Activated CD8-positive, alpha-beta memory T cell treated with anti-CD3 and anti-CD28 coated beads for 24 hours (primary cell): ENCODE results near the gene ANAPC15.

Experiments
- DNase-seq: peaks from one replicate; pipeline ENCODE4 v3.0.0-alpha.2; 2020

Gene ANAPC15

DNA sequence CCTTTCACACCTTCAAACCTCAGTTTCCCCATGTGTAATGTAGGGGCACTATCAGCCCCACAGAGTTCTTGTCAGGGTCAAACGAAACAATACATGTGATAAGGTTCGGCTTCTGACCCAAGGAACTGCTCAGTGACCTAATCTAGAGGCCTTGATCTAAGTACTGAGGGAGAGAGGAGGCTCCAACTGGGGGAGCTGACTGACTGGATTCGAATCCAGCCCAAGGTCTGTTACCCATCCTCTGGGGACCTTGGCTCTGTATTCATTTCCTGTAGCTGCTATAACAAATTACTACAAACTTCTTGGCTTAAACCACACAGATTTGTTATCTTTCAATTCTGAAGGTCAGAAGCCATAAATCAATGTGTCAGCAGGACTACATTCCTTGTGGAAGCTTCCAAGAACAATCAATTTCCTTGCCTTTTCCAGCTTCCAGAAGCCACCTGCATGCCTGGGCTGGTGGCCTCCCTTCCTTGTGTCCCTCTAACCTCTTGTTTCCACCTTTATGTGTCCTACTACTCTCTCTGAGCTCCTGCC, 10.7 kb upstream of the ANAPC15 start:
- DNase-seq: no peak

GRCh38 chr11:72122607-72123006, 10.1 kb upstream of the ANAPC15 start:
- DNase-seq: no peak

DNA sequence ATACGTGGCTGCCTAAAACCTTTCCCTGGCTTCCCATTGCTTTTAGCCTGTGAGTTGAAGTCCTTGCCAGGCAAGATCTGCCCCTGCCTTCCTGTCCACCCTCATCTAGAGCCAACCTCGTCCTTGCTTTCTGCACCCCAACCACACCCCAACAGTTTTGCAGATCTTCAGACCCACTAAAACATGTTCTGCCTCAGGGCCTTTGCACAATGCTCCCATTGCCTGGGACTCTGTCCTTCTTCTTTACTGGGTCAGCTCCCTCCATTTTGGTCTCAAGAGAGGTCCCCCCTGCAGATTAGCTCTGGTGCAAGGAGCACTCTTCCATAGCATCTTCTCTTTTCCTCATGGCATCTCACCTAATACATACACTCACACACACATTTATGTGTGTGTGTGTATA, 8.4 kb upstream of the ANAPC15 start:
- no peak for DNase-seq

DNA sequence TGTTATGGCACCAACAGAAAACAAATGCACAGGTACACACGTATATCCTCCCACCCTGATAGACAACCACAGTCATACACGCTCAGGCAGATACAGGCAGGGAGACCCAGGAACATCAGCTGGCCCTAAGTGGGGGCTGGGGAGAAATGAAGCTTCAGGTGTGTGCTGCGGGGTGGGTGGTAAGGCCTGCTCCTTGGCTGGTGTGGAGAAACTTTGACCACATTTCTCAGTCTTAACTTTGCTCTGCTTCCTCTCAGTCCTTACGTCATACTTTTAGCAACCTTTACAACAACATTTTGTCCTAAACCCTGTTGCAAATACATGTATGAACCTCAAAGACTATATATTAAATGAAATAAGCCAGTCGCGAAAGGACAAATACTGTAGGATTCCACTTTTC, 6.7 kb upstream of the ANAPC15 start:
- DNase-seq: no peak

DNA sequence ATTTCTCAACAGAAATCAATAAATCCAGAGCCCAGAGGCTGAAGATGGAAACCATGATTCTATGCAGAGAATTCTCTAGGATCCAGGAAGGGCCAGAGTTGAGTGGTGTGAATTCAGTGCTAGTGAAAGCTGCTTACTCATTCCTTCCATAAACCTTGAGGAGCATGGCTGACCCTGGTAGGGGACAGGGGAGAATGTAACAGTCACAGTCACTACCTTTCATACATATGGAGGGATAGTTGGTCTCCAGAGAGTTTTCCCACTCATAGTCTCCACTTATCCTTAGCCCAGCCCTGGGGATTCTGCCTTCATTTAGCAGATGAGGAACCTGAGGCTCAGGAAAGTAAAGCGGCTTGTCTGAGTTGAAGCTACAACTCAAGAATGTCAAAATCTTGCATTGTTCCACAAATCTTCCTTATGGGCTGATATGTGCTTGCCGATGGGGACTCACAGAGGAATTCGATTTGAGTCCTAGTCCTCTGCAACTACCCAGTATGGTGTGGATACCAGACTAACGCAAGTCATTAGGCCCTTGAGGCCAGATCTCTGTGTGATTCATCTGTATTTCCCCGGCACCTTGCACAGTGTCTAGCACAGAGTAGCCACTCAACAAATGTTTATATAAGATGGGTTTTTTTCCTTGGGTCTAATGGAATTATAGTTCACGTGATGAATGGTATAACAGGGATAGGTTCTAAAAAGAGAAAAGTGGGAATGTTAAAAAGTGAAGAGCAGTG, 3.7 kb upstream of the ANAPC15 start:
- DNase-seq: no peak

- no peak for DNase-seq
These were observed 2.1 kb upstream of the ANAPC15 start for GRCh38 chr11:72114570-72114969.

DNA sequence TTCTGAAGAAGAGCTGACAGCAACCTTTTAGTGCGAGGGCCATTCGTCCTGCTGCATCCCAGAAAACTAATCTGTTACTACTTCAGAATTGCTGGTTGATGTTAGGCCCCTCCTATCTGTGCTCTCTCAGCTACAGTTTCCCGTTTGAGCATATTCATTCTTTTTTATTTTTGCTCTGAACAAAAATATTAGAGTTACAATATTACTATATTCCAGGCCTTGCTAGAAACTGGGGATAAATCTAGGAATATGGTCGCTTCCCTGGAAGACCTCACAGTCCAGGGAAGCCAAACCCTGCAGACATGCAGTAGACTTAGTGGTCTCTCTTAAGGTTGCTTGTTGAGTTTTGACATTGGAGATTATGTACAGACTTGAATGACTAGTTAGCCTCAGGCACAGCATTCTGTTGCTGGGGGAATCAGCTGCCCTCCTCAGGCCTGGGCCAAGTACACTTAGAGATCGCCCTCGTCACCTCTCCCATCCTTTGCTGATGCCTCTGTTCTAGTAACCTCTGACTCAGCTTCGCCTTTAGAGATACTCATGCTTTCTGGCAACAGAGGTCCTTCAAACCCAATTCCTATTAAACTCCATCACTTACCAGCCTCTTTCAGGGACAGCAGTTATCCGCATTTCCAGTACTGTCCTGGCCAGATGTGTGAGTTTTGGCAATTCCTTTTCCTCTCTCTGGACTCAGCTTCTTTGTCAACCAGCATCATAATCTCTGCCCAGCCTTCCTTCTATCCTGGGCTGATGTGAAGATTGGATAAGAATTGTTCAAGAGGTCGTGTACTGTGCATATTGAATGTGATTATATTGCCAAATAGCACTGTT, 698 bp upstream of the ANAPC15 start:
- DNase-seq: no peak

GRCh38 chr11:72111300-72112142, 974 bp downstream of the ANAPC15 start:
- no peak for DNase-seq

DNA sequence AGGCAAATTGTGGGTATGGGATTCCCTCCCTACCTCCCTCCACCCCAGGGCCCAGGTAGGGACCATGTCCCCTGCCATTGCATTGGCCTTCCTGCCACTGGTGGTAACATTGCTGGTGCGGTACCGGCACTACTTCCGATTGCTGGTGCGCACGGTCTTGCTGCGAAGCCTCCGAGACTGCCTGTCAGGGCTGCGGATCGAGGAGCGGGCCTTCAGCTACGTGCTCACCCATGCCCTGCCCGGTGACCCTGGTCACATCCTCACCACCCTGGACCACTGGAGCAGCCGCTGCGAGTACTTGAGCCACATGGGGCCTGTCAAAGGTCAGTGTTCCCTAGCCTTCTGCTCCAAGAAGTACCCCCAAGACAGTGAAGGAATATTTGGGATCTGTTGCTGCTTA, 6.6 kb downstream of the ANAPC15 start, which contains the start of gene TOMT:
TSS of gene TOMT (plus strand) at position 37 of the 400 bp plus-strand sequence. CDS start at position 65, 28 bp downstream.
- no peak for DNase-seq

DNA sequence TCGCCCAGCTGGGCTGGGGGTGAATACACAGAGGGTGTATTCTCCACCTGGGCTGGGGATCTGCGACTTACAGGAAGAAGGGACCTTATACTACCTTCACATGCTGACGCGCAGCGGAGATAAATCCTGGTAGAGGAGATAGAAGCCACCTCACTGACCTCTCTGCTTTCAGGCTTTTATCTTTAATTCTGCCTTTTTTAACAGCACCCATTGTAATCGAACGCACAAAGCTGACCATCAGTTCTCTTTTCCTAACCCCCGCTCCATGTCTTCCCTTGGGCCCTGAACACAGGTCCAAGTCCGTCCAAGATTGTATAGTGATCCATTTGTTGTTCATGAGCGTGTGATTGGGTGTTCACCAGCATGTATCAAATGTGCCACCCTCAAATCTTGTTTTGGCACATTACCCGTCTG, 8.7 kb downstream of the ANAPC15 start:
- no peak for DNase-seq

DNA sequence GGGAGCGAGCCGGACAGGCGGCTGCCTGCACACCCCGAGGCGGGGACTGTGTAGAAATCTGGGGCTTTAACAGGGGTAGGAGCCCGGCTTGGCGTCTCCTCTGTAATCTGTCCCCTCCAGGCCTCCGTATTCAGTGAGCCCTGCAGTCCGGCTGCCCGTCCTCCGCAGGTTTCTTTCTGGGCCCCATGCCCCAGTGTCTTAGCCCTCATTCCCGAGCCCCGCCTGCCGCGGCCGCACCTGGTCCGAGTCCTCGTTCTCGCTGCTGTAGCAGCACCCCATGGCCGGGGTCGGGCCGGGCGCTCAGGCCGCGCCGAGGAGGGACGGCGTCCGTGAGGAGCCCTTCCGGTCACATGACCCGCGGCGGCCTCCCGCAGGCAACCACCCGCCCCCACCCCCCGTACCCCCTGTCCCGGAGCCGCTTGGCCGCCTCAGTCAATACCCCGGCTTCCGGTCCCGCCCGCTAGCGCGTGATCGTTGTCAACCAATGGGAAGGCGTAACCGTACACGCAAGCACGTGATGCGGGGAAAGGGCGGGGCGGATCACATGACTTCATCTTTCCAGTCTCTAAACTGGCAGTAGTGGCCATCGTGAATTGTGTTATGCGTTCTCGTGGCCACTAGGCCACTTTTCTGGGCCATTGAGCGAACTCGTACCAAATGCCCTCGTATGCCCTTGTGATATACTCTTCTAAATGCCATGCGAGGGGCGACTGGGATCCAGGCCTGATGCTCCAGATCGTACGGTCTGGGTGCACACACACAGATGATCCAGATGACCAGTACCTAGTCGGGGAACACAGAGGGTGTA, 9.3 kb downstream of the ANAPC15 start, which contains the start of gene LAMTOR1:
TSS of gene LAMTOR1 (minus strand) at position 352 of the 808 bp plus-strand sequence. CDS start at position 279, 73 bp downstream.
- peak; percentile 98 for DNase-seq

GRCh38 chr11:72102631-72102945, 9.9 kb downstream of the ANAPC15 start:
- DNase-seq: no peak

- DNase-seq: no peak
These were observed 10.3 kb downstream of the ANAPC15 start for GRCh38 chr11:72102162-72102561.

- no peak for DNase-seq
These were observed 12.0 kb downstream of the ANAPC15 start for GRCh38 chr11:72100462-72100861.

DNA sequence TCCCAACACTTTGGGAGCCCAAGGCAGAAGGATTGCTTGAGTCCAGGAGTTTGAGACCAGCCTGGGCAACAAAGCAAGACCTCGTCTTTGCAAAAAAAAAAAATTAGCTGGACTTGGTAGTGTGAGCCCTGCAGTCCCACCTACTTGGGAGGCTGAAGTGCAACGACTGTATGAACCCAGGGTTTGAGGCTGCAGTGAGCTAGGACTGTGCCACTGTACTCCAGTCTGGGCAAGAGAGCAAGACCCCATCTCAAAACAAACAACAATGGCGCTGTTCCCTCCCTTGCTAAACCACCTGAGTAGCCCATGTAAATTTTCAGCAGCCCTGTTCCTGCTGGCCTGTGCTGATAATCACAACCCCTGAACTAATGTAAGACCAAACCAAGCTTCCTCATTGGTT, 12.5 kb downstream of the ANAPC15 start:
- no peak for DNase-seq

DNA sequence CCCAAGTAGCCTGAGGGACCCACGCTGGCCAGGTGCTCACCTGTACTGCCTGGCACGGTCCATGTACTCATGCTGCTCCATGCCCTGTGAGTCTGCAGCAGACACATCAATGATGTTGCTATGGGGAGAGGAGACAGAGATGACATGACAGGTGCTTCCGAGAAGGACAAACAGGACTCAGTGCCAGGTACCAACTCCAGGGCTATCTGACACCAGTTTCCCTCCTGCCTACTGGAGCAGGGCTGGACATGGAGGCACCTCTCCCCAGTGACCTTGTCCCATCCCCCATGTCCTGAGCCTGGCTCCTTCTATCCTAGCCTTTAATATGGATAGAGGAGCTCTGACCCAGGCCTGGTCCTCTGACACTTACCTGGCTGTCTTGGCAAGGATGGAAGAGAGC, 13.8 kb downstream of the ANAPC15 start:
- DNase-seq: no peak

- peak; percentile 82 for DNase-seq
These were observed 21.2 kb downstream of the ANAPC15 start for GRCh38 chr11:72091292-72091691.

DNA sequence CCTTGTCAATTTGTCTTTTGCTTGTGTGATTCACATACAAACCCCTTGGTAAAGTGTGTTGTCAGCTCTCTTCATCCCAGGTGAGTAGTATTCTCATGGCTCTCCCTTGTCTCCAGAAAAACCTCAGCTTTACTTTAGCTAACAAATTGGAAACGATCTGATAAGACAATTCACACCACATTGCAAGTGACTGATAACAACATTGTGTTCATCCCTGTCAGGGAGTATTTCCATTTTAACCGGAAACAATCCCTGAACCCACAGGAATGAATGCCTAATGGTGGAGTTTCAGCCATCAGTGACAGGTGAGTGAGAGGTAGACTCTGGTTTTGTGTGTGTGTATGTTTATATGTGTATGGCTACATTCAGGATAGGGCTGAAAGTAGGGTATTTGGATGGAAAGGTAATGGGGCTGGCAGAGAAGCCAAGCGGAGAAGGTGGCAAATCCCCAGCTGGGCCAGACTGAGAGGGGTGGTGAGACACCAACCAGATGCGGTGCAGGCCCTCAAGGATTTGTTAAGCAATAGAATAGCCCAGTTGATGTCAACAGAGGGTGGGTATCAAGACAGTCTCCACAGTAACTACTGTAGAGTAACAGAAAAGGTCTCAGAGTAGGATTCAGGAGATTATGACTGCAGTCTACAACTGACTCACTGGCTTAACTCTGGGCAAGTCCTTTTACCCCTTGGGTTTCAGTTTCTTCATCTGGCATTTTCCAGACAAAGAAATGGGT, 24.3 kb downstream of the ANAPC15 start:
- DNase-seq: no peak

GRCh38 chr11:72085621-72086351, 26.7 kb downstream of the ANAPC15 start:
- DNase-seq: no peak

DNA sequence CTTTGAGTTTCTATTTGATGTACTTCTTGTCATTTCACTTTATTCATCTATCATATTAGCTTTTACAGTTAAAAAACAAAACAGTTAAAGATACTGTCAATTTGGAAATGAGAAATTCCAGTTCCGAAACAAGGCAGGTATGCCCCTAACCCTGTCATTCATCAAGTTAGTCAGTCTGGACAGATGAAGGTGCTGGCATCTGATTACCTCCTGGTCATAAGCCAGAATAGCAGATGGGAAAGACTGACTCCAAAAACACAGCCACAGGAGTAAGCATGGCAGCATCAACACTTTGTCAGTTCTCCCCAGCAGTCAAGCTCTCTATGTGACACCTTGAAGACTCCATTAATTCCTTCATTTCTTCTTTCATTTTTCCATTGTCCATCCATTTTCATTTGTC, 27.5 kb downstream of the ANAPC15 start:
- DNase-seq: no peak

DNA sequence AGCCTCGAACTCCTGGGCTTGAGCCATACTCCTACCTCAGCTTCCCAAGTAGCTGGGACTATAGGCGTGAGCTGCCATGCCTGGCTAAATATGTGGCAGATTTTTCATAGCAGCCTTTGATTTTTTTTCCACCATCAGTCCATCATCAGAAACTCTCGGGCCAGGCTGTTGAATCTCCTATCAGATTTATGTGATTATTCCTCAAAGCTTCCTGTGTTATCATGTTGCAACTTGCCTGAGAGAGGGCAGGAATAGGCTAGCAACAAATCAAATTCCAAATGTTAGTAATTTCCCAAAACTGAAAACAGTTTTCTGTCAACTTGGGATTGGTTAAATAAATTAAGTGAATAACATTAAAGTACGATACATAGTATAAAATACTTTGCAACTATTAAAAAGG, 28.4 kb downstream of the ANAPC15 start:
- DNase-seq: no peak
